Trophoblast cell (in vitro differentiated cells and primary cell): Measurements from ENCODE around the gene PEX11A.

Source experiments
- DNase-seq, 2 donors: peaks; one replicate each; pipeline ENCODE4 v3.0.0-alpha.2; 2016
- H2AFZ ChIP-seq: 2 replicates; pipeline ENCODE4 v1.6.1; 2013; ENCODE audit warnings: low read length, moderate library complexity, mild to moderate bottlenecking; ENCODE audit not compliant: insufficient read depth, poor library complexity
- H2AK5ac ChIP-seq: 2 replicates; pipeline ENCODE4 v1.6.1; 2013; ENCODE audit warnings: mild to moderate bottlenecking, low read length
- H2BK120ac ChIP-seq: 2 replicates; pipeline ENCODE4 v1.6.1; 2013; ENCODE audit warnings: low read length, mild to moderate bottlenecking, moderate library complexity; ENCODE audit not compliant: insufficient read depth, poor library complexity
- H2BK12ac ChIP-seq: 2 replicates; pipeline ENCODE4 v1.6.1; 2013; ENCODE audit warnings: mild to moderate bottlenecking, low read length, moderate library complexity
- H2BK5ac ChIP-seq: 2 replicates; pipeline ENCODE4 v1.6.1; 2013; ENCODE audit warnings: low read length, low read depth, moderate library complexity, mild to moderate bottlenecking; ENCODE audit not compliant: poor library complexity
- H3K14ac ChIP-seq: 2 replicates; pipeline ENCODE4 v1.6.1; 2013; ENCODE audit warnings: mild to moderate bottlenecking, low read length
- H3K18ac ChIP-seq: 2 replicates; pipeline ENCODE4 v1.6.1; 2013; ENCODE audit warnings: mild to moderate bottlenecking, low read length
- H3K23ac ChIP-seq: 2 replicates; pipeline ENCODE4 v1.6.1; 2013; ENCODE audit warnings: low read length
- H3K27ac ChIP-seq: 2 replicates; pipeline ENCODE4 v1.5.1; 2013; ENCODE audit warnings: low read depth, mild to moderate bottlenecking, inconsistent platforms, low read length, moderate library complexity
- H3K27me3 ChIP-seq: 2 replicates; pipeline ENCODE4 v1.6.1; 2013; ENCODE audit warnings: inconsistent platforms, mild to moderate bottlenecking, low read length, moderate library complexity; ENCODE audit not compliant: insufficient read depth
- H3K36me3 ChIP-seq, 2 experiments: 1 replicate in 1 of 2; 2 replicates in 1 of 2; pipeline ENCODE4 v1.6.1; 2013; ENCODE audit warnings: low read length in 2 of 2, mild to moderate bottlenecking in 2 of 2, moderate library complexity in 1 of 2; ENCODE audit not compliant: insufficient read depth in 2 of 2, control insufficient read depth in 1 of 2
- H3K4ac ChIP-seq: 2 replicates; pipeline ENCODE4 v1.6.1; 2013; ENCODE audit warnings: low read depth, mild to moderate bottlenecking, low read length, moderate library complexity
- H3K4me1 ChIP-seq, 2 experiments: 1 replicate in 1 of 2; 2 replicates in 1 of 2; pipeline ENCODE4 v1.6.1; 2013; ENCODE audit warnings: low read length in 2 of 2, mild to moderate bottlenecking in 2 of 2, moderate library complexity in 1 of 2; ENCODE audit not compliant: insufficient read depth in 2 of 2, control insufficient read depth in 1 of 2
- H3K4me2 ChIP-seq: 2 replicates; pipeline ENCODE4 v1.6.1; 2013; ENCODE audit warnings: inconsistent platforms, mild to moderate bottlenecking, low read length, moderate library complexity
- H3K4me3 ChIP-seq: 2 replicates; pipeline ENCODE4 v1.5.1; 2013; ENCODE audit warnings: mild to moderate bottlenecking, low read depth, low read length, inconsistent platforms
- H3K79me1 ChIP-seq: one replicate; pipeline ENCODE4 v1.6.1; 2013; ENCODE audit warnings: low read length
- H3K79me2 ChIP-seq: 2 replicates; pipeline ENCODE4 v1.6.1; 2013; ENCODE audit warnings: low read length, mild to moderate bottlenecking; ENCODE audit not compliant: control insufficient read depth, insufficient read depth, poor library complexity
- H3K9ac ChIP-seq: 2 replicates; pipeline ENCODE4 v1.6.1; 2013; ENCODE audit warnings: mild to moderate bottlenecking, low read length
- H3K9me3 ChIP-seq: 2 replicates; pipeline ENCODE4 v1.6.1; 2013; ENCODE audit warnings: low read depth, mild to moderate bottlenecking, control low read depth, inconsistent platforms, low read length; ENCODE audit not compliant: insufficient read depth
- H4K12ac ChIP-seq: 2 replicates; pipeline ENCODE4 v1.6.1; 2013; ENCODE audit warnings: low read depth, mild to moderate bottlenecking, low read length, moderate library complexity
- H4K8ac ChIP-seq: 2 replicates; pipeline ENCODE4 v1.6.1; 2013; ENCODE audit warnings: low read depth, mild to moderate bottlenecking, low read length, moderate library complexity
- H4K91ac ChIP-seq: one replicate; pipeline ENCODE4 v1.6.1; 2013; ENCODE audit warnings: low read depth, mild to moderate bottlenecking, low read length, moderate library complexity
- WGBS: extraction: QIAGEN DNeasy Blood & Tissue Kit; methylation state at CpG from one replicate; pipeline ENCODE4 v1.1.7; 2013; ENCODE audit warnings: missing lambda C conversion rate; ENCODE audit not compliant: insufficient read length, insufficient coverage; ENCODE audit errors: extremely low coverage; 5-methylcytosine and 5-hydroxymethylcytosine counted together

The PEX11A gene

DNA sequence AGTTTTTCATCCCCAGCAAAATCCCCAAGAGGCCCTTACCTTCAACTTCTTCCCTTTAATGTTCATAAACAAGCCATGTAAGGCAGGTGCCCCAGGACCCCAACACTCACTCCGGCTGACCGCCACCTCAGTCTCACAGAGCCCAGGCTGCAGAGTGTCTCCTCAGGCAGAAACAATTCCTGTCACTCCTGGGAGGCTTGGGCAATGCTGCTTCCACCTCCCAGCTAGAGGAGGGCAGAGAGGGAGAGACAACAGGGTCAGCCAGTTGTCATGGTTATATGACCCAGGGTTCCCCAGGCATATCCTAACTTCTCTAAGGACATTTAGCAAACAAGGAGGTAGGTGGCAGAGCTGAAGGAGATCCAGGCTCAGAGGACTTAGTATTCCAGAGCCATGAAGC lies 11.3 kb downstream of the PEX11A start, which contains the start of gene PLIN1:
Gene PLIN1 (minus strand): TSS at position 156 of the 400 bp plus-strand sequence. CDS start 1,878 bp downstream, outside the sequence.
- Histone ChIP-seq H2AFZ (no peak within 1 kb of the TSS), H4K12ac (no peak within 1 kb of the TSS), H4K8ac (no peak within 1 kb of the TSS), H3K9me3 (no peaks in the 10 kb centered on the region), H3K27ac (no peak within 1 kb of the TSS), H3K9ac (no peak within 1 kb of the TSS), H4K91ac (no peak within 1 kb of the TSS), H2BK5ac (no peak within 1 kb of the TSS), H3K14ac (no peak within 1 kb of the TSS), H3K23ac (no peak within 1 kb of the TSS), H2BK120ac (no peak within 1 kb of the TSS), H3K4ac (no peak within 1 kb of the TSS), H3K36me3 (no peaks in the 10 kb centered on the region), H2BK12ac (no peak within 1 kb of the TSS), H3K79me2 (no peaks in the 10 kb centered on the region), H3K18ac (no peak within 1 kb of the TSS), H3K27me3 (no peaks in the 10 kb centered on the region), H3K4me1 (no peaks in the 10 kb centered on the region), H3K4me2 (no peak within 1 kb of the TSS), H3K79me1 (no peaks in the 10 kb centered on the region), H2AK5ac (no peak within 1 kb of the TSS), H3K4me3 (no peak within 1 kb of the TSS)
- WGBS, result no CpG with 5 or more reads among the region's 2 CpGs
- DNase-seq, result no peak

DNA sequence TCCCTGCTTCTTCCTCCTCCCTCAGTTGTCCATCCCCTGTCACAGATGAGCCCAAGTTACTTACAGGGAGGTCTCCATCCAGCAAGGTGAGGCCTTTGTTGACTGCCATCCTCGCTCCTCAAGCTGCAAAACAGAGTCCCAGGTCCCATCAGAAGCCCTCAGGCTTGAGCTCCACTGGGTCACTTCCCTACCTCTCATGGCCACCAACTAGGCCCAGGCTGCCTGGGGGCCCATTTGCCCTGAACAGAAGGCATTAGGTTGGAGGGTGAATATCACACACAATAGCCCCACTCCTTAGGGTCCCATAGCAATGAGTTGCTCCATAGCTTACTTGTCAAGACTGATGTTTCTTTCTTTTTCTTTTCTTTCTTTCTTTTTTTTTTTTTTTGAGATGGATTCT lies 13.2 kb downstream of the PEX11A start:
- Histone ChIP-seq H2BK120ac (no peak overlapping the region), H3K14ac (no peak overlapping the region), H3K79me1 (no peaks in the 10 kb centered on the region), H3K23ac (no peak overlapping the region), H4K8ac (no peak overlapping the region), H3K79me2 (no peaks in the 10 kb centered on the region), H3K4me3 (no peak overlapping the region), H3K4me1 (no peaks in the 10 kb centered on the region), H2AK5ac (no peak overlapping the region), H3K27me3 (no peaks in the 10 kb centered on the region), H2BK5ac (no peak overlapping the region), H3K4ac (no peak overlapping the region), H4K12ac (no peak overlapping the region), H3K36me3 (no peaks in the 10 kb centered on the region), H2BK12ac (no peak overlapping the region), H3K4me2 (no peak overlapping the region), H3K9me3 (peaks cover 1% of the 10 kb centered on the region), H2AFZ (no peak overlapping the region), H3K27ac (no peak overlapping the region), H4K91ac (no peak overlapping the region), H3K18ac (no peak overlapping the region), H3K9ac (no peak overlapping the region)
- no CpG with 5 or more reads among the region's 1 CpG for WGBS
- no peak for DNase-seq

- Histone ChIP-seq H2BK5ac (no peak overlapping the region), H4K8ac (no peak overlapping the region), H3K4me1 (no peaks in the 10 kb centered on the region), H3K9ac (no peak overlapping the region), H3K36me3 (no peaks in the 10 kb centered on the region), H3K23ac (no peak overlapping the region), H2AK5ac (no peak overlapping the region), H3K27ac (no peak overlapping the region), H3K18ac (no peak overlapping the region), H3K4me3 (no peak overlapping the region), H2AFZ (no peak overlapping the region), H3K9me3 (peaks cover 1% of the 10 kb centered on the region), H2BK120ac (no peak overlapping the region), H4K91ac (no peak overlapping the region), H3K79me2 (no peaks in the 10 kb centered on the region), H3K79me1 (no peaks in the 10 kb centered on the region), H3K4ac (no peak overlapping the region), H4K12ac (no peak overlapping the region), H2BK12ac (no peak overlapping the region), H3K14ac (no peak overlapping the region), H3K27me3 (no peaks in the 10 kb centered on the region), H3K4me2 (no peak overlapping the region)
- no peak for DNase-seq
- WGBS, result no CpG with 5 or more reads among the region's 6 CpGs
Observed at GRCh38 chr15:89675606-89676005, 14.9 kb downstream of the PEX11A start.

DNA sequence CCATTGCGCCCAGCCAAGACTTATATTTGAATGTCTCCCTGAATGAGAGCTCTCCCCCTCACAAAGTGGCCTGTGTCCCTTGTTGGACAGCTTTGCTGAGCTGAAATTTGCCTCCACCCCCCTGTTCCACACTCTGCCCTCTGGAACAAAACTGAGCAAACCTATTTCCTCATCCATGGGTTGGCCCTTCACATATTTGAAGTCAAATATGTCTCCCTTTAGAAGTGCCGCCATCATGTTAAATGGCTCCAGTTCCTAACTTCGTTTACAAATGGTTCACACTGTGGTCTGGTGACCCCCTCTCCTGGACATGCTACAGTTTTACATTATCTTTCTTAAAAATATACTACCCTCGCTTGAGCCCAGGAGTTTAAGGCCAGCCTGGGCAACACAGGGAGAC lies 16.0 kb downstream of the PEX11A start:
- Histone ChIP-seq H3K14ac (no peak overlapping the region), H3K23ac (no peak overlapping the region), H2BK12ac (no peak overlapping the region), H3K4me2 (no peak overlapping the region), H3K79me1 (no peaks in the 10 kb centered on the region), H3K27me3 (no peaks in the 10 kb centered on the region), H4K91ac (no peak overlapping the region), H3K27ac (no peak overlapping the region), H3K9me3 (peaks cover 1% of the 10 kb centered on the region), H3K9ac (no peak overlapping the region), H4K12ac (no peak overlapping the region), H3K4ac (no peak overlapping the region), H2BK120ac (no peak overlapping the region), H3K4me1 (no peaks in the 10 kb centered on the region), H3K18ac (no peak overlapping the region), H4K8ac (no peak overlapping the region), H2AK5ac (no peak overlapping the region), H3K4me3 (no peak overlapping the region), H2BK5ac (no peak overlapping the region), H2AFZ (no peak overlapping the region), H3K79me2 (no peaks in the 10 kb centered on the region), H3K36me3 (no peaks in the 10 kb centered on the region)
- no CpG with 5 or more reads among the region's 4 CpGs for WGBS
- no peak for DNase-seq
